Neural cell (in vitro differentiated cells): ENCODE data around the gene LDLRAD4. TPM values are rescaled to one million over a fixed set of nuclear protein-coding genes. Genes with fewer than 3 reads are reported as not detected.

Source experiments
- H2AFZ ChIP-seq: fragments of 200-600, 300-800 bp; sonication (generic), shearing (Covaris generic); 2 replicates; pipeline ENCODE4 v1.6.0; 2014; ENCODE audit warnings: low read depth, mild to moderate bottlenecking, antibody characterized with exemption, low read length, moderate library complexity
- H3F3A ChIP-seq: fragments of 200-600 bp; shearing (Covaris generic); 2 replicates; pipeline ENCODE4 v1.6.1; 2016; ENCODE audit warnings: mild to moderate bottlenecking, moderate library complexity, mixed read lengths, antibody characterized with exemption, low read length; ENCODE audit not compliant: insufficient read depth, poor library complexity, severe bottlenecking
- H3K27ac ChIP-seq: fragments of 200-600, 300-800 bp; sonication (generic), shearing (Covaris generic); 2 replicates; pipeline ENCODE4 v1.5.1; 2014; ENCODE audit warnings: mild to moderate bottlenecking, low read length, moderate library complexity
- H3K27me3 ChIP-seq: fragments of 300-800, 200-600 bp; sonication (generic), shearing (Covaris generic); 2 replicates; pipeline ENCODE4 v1.6.0; 2014; ENCODE audit warnings: mild to moderate bottlenecking, low read depth, low read length, moderate library complexity; ENCODE audit not compliant: insufficient read depth
- H3K36me3 ChIP-seq: fragments of 300-800, 200-600 bp; sonication (generic), shearing (Covaris generic); 2 replicates; pipeline ENCODE4 v1.5.1; 2014; ENCODE audit warnings: mild to moderate bottlenecking, antibody characterized with exemption, low read length, moderate library complexity; ENCODE audit not compliant: insufficient read depth
- H3K4me2 ChIP-seq: fragments of 300-800, 200-600 bp; sonication (generic), shearing (Covaris generic); 2 replicates; pipeline ENCODE4 v1.6.0; 2014; ENCODE audit warnings: mild to moderate bottlenecking, low read length
- H3K4me3 ChIP-seq: fragments of 300-800, 200-600 bp; sonication (generic), shearing (Covaris generic); 2 replicates; pipeline ENCODE4 v1.5.1; 2014; ENCODE audit warnings: mild to moderate bottlenecking, low read length, moderate library complexity
- H3K79me2 ChIP-seq: fragments of 200-600 bp; shearing (Covaris generic); replicated peaks from 2 replicates; pipeline ENCODE4 v1.6.0; 2014; ENCODE audit warnings: mild to moderate bottlenecking, low read length, moderate library complexity; ENCODE audit not compliant: insufficient read depth
- H3K9ac ChIP-seq: fragments of 300-800, 200-600 bp; sonication (generic), shearing (Covaris generic); 2 replicates; pipeline ENCODE4 v1.6.1; 2016; ENCODE audit warnings: mild to moderate bottlenecking, low read length, mixed read lengths
- H3K9me2 ChIP-seq: fragments of 200-600 bp; shearing (Covaris generic); 2 replicates; pipeline ENCODE4 v1.6.1; 2016; ENCODE audit warnings: mild to moderate bottlenecking, low read length, mixed read lengths; ENCODE audit not compliant: insufficient read depth
- H3K9me3 ChIP-seq: fragments of 200-600, 300-800 bp; sonication (generic), shearing (Covaris generic); 2 replicates; pipeline ENCODE4 v1.6.1; 2016; ENCODE audit warnings: mild to moderate bottlenecking, mixed run types, low read length, moderate library complexity, mixed read lengths
- H4K20me1 ChIP-seq: fragments of 200-600 bp; shearing (Covaris generic); 2 replicates; pipeline ENCODE4 v1.6.1; 2016; ENCODE audit warnings: mild to moderate bottlenecking, mixed run types; ENCODE audit not compliant: insufficient read depth
- EP300 ChIP-seq: fragments of 450-650 bp; conservative IDR thresholded peaks from 2 replicates; pipeline ENCODE4 v1.6.1; 2014; ENCODE audit warnings: antibody characterized with exemption, mild to moderate bottlenecking, moderate library complexity; ENCODE audit not compliant: poor library complexity, severe bottlenecking
- EZH2 ChIP-seq: fragments of 200-600, 300-800 bp; shearing (Covaris generic), sonication (generic); IDR thresholded peaks from 2 replicates; pipeline ENCODE4 v1.6.1; 2014; ENCODE audit warnings: antibody characterized with exemption, low read length, borderline replicate concordance, mild to moderate bottlenecking; ENCODE audit not compliant: insufficient read depth, poor library complexity, severe bottlenecking
- MXI1 ChIP-seq: fragments of 450-650 bp; conservative IDR thresholded peaks from 2 replicates; pipeline ENCODE4 v1.6.1; 2014; ENCODE audit warnings: antibody characterized with exemption, mild to moderate bottlenecking; ENCODE audit not compliant: poor library complexity, severe bottlenecking
- POLR2AphosphoS5 ChIP-seq: IDR thresholded peaks from 2 replicates; pipeline ENCODE4 v1.6.1; 2012
- RAD21 ChIP-seq: fragments of 450-650 bp; conservative IDR thresholded peaks from 2 replicates; pipeline ENCODE4 v1.6.1; 2014; ENCODE audit warnings: antibody characterized with exemption, mild to moderate bottlenecking, moderate library complexity
- SMC3 ChIP-seq: fragments of 450-650 bp; conservative IDR thresholded peaks from 2 replicates; pipeline ENCODE4 v1.6.1; 2014; ENCODE audit warnings: antibody characterized with exemption, mild to moderate bottlenecking, moderate library complexity; ENCODE audit not compliant: poor library complexity
- TAF1 ChIP-seq: IDR thresholded peaks from 2 replicates; pipeline ENCODE4 v1.6.1; 2012; ENCODE audit warnings: low read depth
- polyA plus RNA-seq: library from polyadenylated mRNA; depleted of rRNA; stranded (reverse); fragments of >200 nt; gene quantifications from 2 replicates; pipeline ENCODE4 v1.2.3, GENCODE V29; 2014
- TF ChIP-seq, protein P1 (sequence below): IDR thresholded peaks from 2 replicates; pipeline ENCODE4 v1.6.1; 2012; ENCODE audit warnings: borderline replicate concordance
- TF ChIP-seq, protein P2 (sequence below): fragments of 450-650 bp; IDR thresholded peaks from 2 replicates; pipeline ENCODE4 v1.5.1; 2014; ENCODE audit warnings: antibody characterized with exemption, mild to moderate bottlenecking, moderate library complexity; ENCODE audit not compliant: poor library complexity, severe bottlenecking

The LDLRAD4 gene
- polyA plus RNA-seq, 1 donor from 2014 or later, result 3.7 TPM

DNA sequence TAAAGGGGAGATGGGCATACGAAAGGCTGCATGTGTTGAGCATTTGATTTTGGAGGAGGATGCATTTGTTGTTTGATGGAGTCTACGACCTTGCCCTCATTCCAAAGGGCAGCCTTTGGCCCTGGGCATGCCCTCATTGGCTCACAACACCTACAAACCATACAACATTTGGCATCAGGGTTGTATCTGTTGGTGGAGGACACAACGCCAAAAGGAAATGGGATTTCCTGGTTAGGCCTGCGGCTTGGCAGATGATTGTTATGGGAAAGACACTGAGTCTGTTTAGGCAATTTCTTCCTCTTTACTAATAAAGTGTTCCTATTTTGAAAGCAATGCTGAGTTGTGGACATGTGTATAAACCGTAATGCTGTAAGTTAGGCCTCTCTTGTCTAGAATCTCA lies 246.9 kb downstream of the LDLRAD4 start:
- H4K20me1 ChIP-seq, result no peaks in the 10 kb centered on the region
- no peaks in the 10 kb centered on the region for H3K79me2 ChIP-seq
- no peak overlapping the region for H3K4me2 ChIP-seq
- no peak overlapping the region for H3K4me3 ChIP-seq
- no peak overlapping the region for H2AFZ ChIP-seq
- no peak overlapping the region for H3K9ac ChIP-seq
- TF ChIP-seq MXI1 (no peak), RAD21 (no peak), TAF1 (no peak), EP300 (no peak), POLR2AphosphoS5 (no peak), EZH2 (no peak), SMC3 (no peak)
- TF ChIP-seq, protein P1, sequence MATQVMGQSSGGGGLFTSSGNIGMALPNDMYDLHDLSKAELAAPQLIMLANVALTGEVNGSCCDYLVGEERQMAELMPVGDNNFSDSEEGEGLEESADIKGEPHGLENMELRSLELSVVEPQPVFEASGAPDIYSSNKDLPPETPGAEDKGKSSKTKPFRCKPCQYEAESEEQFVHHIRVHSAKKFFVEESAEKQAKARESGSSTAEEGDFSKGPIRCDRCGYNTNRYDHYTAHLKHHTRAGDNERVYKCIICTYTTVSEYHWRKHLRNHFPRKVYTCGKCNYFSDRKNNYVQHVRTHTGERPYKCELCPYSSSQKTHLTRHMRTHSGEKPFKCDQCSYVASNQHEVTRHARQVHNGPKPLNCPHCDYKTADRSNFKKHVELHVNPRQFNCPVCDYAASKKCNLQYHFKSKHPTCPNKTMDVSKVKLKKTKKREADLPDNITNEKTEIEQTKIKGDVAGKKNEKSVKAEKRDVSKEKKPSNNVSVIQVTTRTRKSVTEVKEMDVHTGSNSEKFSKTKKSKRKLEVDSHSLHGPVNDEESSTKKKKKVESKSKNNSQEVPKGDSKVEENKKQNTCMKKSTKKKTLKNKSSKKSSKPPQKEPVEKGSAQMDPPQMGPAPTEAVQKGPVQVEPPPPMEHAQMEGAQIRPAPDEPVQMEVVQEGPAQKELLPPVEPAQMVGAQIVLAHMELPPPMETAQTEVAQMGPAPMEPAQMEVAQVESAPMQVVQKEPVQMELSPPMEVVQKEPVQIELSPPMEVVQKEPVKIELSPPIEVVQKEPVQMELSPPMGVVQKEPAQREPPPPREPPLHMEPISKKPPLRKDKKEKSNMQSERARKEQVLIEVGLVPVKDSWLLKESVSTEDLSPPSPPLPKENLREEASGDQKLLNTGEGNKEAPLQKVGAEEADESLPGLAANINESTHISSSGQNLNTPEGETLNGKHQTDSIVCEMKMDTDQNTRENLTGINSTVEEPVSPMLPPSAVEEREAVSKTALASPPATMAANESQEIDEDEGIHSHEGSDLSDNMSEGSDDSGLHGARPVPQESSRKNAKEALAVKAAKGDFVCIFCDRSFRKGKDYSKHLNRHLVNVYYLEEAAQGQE, result no peak
- TF ChIP-seq, protein P2, sequence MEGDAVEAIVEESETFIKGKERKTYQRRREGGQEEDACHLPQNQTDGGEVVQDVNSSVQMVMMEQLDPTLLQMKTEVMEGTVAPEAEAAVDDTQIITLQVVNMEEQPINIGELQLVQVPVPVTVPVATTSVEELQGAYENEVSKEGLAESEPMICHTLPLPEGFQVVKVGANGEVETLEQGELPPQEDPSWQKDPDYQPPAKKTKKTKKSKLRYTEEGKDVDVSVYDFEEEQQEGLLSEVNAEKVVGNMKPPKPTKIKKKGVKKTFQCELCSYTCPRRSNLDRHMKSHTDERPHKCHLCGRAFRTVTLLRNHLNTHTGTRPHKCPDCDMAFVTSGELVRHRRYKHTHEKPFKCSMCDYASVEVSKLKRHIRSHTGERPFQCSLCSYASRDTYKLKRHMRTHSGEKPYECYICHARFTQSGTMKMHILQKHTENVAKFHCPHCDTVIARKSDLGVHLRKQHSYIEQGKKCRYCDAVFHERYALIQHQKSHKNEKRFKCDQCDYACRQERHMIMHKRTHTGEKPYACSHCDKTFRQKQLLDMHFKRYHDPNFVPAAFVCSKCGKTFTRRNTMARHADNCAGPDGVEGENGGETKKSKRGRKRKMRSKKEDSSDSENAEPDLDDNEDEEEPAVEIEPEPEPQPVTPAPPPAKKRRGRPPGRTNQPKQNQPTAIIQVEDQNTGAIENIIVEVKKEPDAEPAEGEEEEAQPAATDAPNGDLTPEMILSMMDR, result no peak
- H3K9me3 ChIP-seq, result no peaks in the 10 kb centered on the region
- no peak overlapping the region for H3K27ac ChIP-seq
- no peaks in the 10 kb centered on the region for H3K9me2 ChIP-seq
- no peaks in the 10 kb centered on the region for H3K27me3 ChIP-seq
- H3K36me3 ChIP-seq, result no peaks in the 10 kb centered on the region
- no peaks in the 10 kb centered on the region for H3F3A ChIP-seq

DNA sequence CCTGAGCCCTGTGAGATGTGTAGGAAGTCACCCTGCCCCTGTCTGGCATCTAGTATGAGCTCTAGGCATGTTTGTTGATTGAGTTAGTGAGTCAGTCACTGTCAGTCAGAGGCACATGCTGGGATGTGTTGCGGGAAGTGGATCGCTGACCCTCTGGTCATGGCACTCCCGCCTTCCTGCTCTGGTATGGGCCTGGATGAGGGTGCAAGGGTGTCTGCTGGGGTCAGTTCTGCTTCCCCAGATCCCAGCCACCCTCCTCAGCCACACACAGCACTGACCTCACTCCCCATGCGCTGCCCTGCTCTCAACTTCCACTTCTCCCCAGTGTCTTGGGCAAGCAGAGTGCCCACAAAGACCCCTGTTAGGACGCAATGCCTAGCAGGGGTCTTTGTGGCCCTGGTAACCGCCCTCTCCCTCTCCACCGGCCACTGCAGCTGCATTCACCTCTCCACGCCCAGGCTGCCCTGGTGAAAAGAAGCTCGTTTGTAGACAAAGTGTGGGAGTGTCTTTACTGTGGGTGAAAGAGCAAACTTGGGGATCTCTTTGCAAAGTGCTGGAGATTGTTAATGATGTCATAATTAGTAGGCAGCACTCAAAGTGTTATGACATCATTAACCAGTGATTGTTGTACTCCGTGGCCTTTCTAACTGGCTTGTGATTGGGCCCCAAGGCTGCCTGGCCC lies 252.1 kb downstream of the LDLRAD4 start:
- H3K4me3 ChIP-seq, result no peak overlapping the region
- H3F3A ChIP-seq, result no peaks in the 10 kb centered on the region
- TF ChIP-seq TAF1 (no peak), SMC3 (no peak), MXI1 (no peak), EZH2 (no peak), RAD21 (no peak), EP300 (no peak), POLR2AphosphoS5 (no peak)
- TF ChIP-seq, protein P1, result no peak
- TF ChIP-seq, protein P2, result no peak
- no peaks in the 10 kb centered on the region for H3K36me3 ChIP-seq
- H3K9me3 ChIP-seq, result no peaks in the 10 kb centered on the region
- no peaks in the 10 kb centered on the region for H3K27me3 ChIP-seq
- no peak overlapping the region for H3K9ac ChIP-seq
- no peak overlapping the region for H3K27ac ChIP-seq
- no peaks in the 10 kb centered on the region for H3K9me2 ChIP-seq
- H2AFZ ChIP-seq, result no peak overlapping the region
- no peaks in the 10 kb centered on the region for H3K79me2 ChIP-seq
- H4K20me1 ChIP-seq, result no peaks in the 10 kb centered on the region
- no peak overlapping the region for H3K4me2 ChIP-seq
